ENCODE results near the gene SIRPB2. TPM values are rescaled to one million over a fixed set of nuclear protein-coding genes. Genes with fewer than 3 reads are reported as not detected.

SIRPB2 gene
- polyA plus RNA-seq, 1 donor from 2014 or later, result not detected

DNA sequence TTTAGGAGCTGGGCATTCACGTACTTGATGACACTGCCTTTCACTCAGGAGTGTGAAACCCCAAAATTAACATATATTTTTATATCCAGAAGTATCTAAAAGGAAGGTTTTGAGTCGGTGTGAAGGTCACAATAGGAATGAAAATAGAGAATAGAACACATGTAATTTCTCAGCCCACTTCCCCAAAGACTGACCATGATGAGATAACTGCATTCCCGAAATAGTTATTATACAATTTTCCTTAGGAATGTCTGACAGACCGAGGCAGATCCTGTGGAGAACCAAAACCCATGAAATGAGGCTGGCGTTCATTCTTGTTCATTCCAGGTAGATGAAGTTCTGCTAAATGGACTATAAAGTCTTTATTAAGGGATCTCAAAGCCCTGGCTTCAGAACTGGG, 34.9 kb downstream of the SIRPB2 start:
- no peak overlapping the region for H2AFZ ChIP-seq (ENCODE audit: low read depth, low read length)
- H3K9ac ChIP-seq (ENCODE audit: low read length), result no peak overlapping the region
- H3F3A ChIP-seq (ENCODE audit: insufficient read depth, low read length, poor library complexity, severe bottlenecking), result no peaks in the 10 kb centered on the region
- H3K4me3 ChIP-seq (ENCODE audit: low read length), result no peak overlapping the region
- H3K4me2 ChIP-seq (ENCODE audit: low read length), result no peak overlapping the region
- H4K20me1 ChIP-seq (ENCODE audit: insufficient read depth), result no peaks in the 10 kb centered on the region
- TF ChIP-seq TAF1 (IDR thresholded peaks at IDR 0.05; ENCODE audit: low read depth) (no peak), SMC3 (conservative IDR thresholded peaks at IDR 0.05; ENCODE audit: poor library complexity) (no peak), EZH2 (IDR thresholded peaks at IDR 0.05; ENCODE audit: borderline replicate concordance, insufficient read depth, low read length, poor library complexity, severe bottlenecking) (no peak), RAD21 (conservative IDR thresholded peaks at IDR 0.05) (no peak), EP300 (conservative IDR thresholded peaks at IDR 0.05; ENCODE audit: poor library complexity, severe bottlenecking) (no peak), POLR2AphosphoS5 (IDR thresholded peaks at IDR 0.05) (no peak), REST (IDR thresholded peaks at IDR 0.05; ENCODE audit: borderline replicate concordance) (no peak), MXI1 (conservative IDR thresholded peaks at IDR 0.05; ENCODE audit: poor library complexity, severe bottlenecking) (no peak)
- TF ChIP-seq, protein P1, sequence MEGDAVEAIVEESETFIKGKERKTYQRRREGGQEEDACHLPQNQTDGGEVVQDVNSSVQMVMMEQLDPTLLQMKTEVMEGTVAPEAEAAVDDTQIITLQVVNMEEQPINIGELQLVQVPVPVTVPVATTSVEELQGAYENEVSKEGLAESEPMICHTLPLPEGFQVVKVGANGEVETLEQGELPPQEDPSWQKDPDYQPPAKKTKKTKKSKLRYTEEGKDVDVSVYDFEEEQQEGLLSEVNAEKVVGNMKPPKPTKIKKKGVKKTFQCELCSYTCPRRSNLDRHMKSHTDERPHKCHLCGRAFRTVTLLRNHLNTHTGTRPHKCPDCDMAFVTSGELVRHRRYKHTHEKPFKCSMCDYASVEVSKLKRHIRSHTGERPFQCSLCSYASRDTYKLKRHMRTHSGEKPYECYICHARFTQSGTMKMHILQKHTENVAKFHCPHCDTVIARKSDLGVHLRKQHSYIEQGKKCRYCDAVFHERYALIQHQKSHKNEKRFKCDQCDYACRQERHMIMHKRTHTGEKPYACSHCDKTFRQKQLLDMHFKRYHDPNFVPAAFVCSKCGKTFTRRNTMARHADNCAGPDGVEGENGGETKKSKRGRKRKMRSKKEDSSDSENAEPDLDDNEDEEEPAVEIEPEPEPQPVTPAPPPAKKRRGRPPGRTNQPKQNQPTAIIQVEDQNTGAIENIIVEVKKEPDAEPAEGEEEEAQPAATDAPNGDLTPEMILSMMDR (IDR thresholded peaks at IDR 0.05; ENCODE audit: poor library complexity, severe bottlenecking), result no peak
- H3K36me3 ChIP-seq (ENCODE audit: insufficient read depth, low read length), result peaks cover 28% of the 10 kb centered on the region
- H3K9me3 ChIP-seq (ENCODE audit: low read length), result peaks cover 7% of the 10 kb centered on the region
- H3K27ac ChIP-seq (ENCODE audit: low read length), result no peak overlapping the region
- H3K9me2 ChIP-seq (ENCODE audit: insufficient read depth, low read length), result no peaks in the 10 kb centered on the region
- H3K79me2 ChIP-seq (replicated peaks; ENCODE audit: insufficient read depth, low read length), result peaks cover 8% of the 10 kb centered on the region
- H3K27me3 ChIP-seq (ENCODE audit: insufficient read depth, low read depth, low read length), result no peaks in the 10 kb centered on the region

GRCh38 chr20:1450926-1451491, 40.2 kb downstream of the SIRPB2 start:
- no peak for TF ChIP-seq EP300 (conservative IDR thresholded peaks at IDR 0.05; ENCODE audit: poor library complexity, severe bottlenecking)
- TF ChIP-seq TAF1 (IDR thresholded peaks at IDR 0.05; ENCODE audit: low read depth), result no peak
- no peak for TF ChIP-seq MXI1 (conservative IDR thresholded peaks at IDR 0.05; ENCODE audit: poor library complexity, severe bottlenecking)
- no peak for TF ChIP-seq EZH2 (IDR thresholded peaks at IDR 0.05; ENCODE audit: borderline replicate concordance, insufficient read depth, low read length, poor library complexity, severe bottlenecking)
- TF ChIP-seq, protein P1 (IDR thresholded peaks at IDR 0.05; ENCODE audit: poor library complexity, severe bottlenecking), result no peak
- no peak for TF ChIP-seq SMC3 (conservative IDR thresholded peaks at IDR 0.05; ENCODE audit: poor library complexity)
- TF ChIP-seq REST (IDR thresholded peaks at IDR 0.05; ENCODE audit: borderline replicate concordance), result no peak
- no peak for TF ChIP-seq POLR2AphosphoS5 (IDR thresholded peaks at IDR 0.05)
- TF ChIP-seq RAD21 (conservative IDR thresholded peaks at IDR 0.05), result no peak
- Histone ChIP-seq H3K9me3 (ENCODE audit: low read length) (peaks cover 11% of the 10 kb centered on the region), H3K27ac (ENCODE audit: low read length) (no peak overlapping the region), H3K9me2 (ENCODE audit: insufficient read depth, low read length) (no peaks in the 10 kb centered on the region), H3F3A (ENCODE audit: insufficient read depth, low read length, poor library complexity, severe bottlenecking) (no peaks in the 10 kb centered on the region), H3K4me3 (ENCODE audit: low read length) (no peak overlapping the region), H3K27me3 (ENCODE audit: insufficient read depth, low read depth, low read length) (no peaks in the 10 kb centered on the region), H3K36me3 (ENCODE audit: insufficient read depth, low read length) (peaks cover 47% of the 10 kb centered on the region), H3K79me2 (replicated peaks; ENCODE audit: insufficient read depth, low read length) (no peaks in the 10 kb centered on the region), H3K9ac (ENCODE audit: low read length) (no peak overlapping the region), H3K4me2 (ENCODE audit: low read length) (no peak overlapping the region), H2AFZ (ENCODE audit: low read depth, low read length) (no peak overlapping the region), H4K20me1 (ENCODE audit: insufficient read depth) (no peaks in the 10 kb centered on the region)
